Measurements from ENCODE around the gene EBLN1.

DNA sequence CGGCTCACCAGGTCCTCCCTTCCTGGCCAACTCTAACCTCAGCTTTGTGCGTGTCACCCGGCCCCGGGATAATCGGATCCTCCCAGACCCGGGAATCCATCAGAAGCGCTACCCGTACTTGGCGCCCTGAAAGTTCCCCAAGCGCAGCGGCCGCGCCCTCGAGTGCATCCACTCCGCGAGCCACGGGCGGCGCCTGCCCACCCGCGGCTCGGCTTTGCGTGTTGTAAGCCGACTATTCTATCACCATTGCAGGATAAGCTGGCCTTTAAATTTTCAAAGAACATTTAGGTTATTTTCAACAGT lies 35.7 kb upstream of the EBLN1 start:
- TF ChIP-seq, protein P1, sequence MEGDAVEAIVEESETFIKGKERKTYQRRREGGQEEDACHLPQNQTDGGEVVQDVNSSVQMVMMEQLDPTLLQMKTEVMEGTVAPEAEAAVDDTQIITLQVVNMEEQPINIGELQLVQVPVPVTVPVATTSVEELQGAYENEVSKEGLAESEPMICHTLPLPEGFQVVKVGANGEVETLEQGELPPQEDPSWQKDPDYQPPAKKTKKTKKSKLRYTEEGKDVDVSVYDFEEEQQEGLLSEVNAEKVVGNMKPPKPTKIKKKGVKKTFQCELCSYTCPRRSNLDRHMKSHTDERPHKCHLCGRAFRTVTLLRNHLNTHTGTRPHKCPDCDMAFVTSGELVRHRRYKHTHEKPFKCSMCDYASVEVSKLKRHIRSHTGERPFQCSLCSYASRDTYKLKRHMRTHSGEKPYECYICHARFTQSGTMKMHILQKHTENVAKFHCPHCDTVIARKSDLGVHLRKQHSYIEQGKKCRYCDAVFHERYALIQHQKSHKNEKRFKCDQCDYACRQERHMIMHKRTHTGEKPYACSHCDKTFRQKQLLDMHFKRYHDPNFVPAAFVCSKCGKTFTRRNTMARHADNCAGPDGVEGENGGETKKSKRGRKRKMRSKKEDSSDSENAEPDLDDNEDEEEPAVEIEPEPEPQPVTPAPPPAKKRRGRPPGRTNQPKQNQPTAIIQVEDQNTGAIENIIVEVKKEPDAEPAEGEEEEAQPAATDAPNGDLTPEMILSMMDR (IDR thresholded peaks at IDR 0.05), result no peak
- no peak for TF ChIP-seq POLR2A (IDR thresholded peaks at IDR 0.05)
